GM23338 (cell line): ENCODE results near the gene FAM161B.

ENCODE experiments used
- EZH2 ChIP-seq: fragments of 200-600 bp; sonication (generic); IDR thresholded peaks from one replicate; pipeline ENCODE4 v1.8.0; 2017; ENCODE audit warnings: antibody characterized with exemption, mild to moderate bottlenecking, low read depth; ENCODE audit not compliant: unreplicated experiment
- EZH2phosphoT487 ChIP-seq: fragments of 200-600 bp; sonication (generic); IDR thresholded peaks from one replicate; pipeline ENCODE4 v1.8.1; 2018; ENCODE audit warnings: antibody characterized with exemption; ENCODE audit not compliant: unreplicated experiment
- NANOG ChIP-seq: IDR thresholded peaks from 2 replicates; pipeline ENCODE4 v1.6.1; 2016; ENCODE audit warnings: antibody characterized with exemption, borderline replicate concordance
- TF ChIP-seq, protein P1 (sequence below), 2 experiments: fragments of 200-600 bp in 1 of 2; sonication (generic) in 1 of 2; conservative IDR thresholded peaks; 2 replicates each; pipeline versions ENCODE4 v1.5.1 to v1.6.1; 2016 to 2017; ENCODE audit warnings: antibody characterized with exemption in 2 of 2, low read depth in 2 of 2, mild to moderate bottlenecking in 2 of 2, moderate library complexity in 1 of 2
- TF ChIP-seq, protein P2 (sequence below): IDR thresholded peaks from one replicate; pipeline ENCODE4 v1.6.1; 2018; ENCODE audit warnings: antibody characterized with exemption; ENCODE audit not compliant: unreplicated experiment

DNA sequence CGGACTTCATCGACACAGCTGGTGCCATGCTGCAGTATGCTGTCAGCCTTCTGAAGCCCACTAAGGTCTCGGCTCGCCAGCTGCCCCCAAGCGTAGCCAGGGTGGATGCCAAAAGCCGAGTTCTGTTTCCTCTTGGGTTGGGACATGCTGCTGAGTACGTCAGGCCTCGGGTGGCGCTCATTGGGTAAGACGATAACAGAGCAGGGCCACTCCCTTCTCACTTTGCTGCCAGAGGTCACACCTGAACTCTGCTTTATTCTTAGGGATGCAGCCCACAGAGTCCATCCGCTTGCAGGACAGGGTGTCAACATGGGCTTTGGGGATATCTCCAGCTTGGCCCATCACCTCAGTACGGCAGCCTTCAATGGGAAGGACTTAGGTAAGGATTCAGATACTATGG lies 11.3 kb upstream of the FAM161B start:
- TF ChIP-seq, protein P1, sequence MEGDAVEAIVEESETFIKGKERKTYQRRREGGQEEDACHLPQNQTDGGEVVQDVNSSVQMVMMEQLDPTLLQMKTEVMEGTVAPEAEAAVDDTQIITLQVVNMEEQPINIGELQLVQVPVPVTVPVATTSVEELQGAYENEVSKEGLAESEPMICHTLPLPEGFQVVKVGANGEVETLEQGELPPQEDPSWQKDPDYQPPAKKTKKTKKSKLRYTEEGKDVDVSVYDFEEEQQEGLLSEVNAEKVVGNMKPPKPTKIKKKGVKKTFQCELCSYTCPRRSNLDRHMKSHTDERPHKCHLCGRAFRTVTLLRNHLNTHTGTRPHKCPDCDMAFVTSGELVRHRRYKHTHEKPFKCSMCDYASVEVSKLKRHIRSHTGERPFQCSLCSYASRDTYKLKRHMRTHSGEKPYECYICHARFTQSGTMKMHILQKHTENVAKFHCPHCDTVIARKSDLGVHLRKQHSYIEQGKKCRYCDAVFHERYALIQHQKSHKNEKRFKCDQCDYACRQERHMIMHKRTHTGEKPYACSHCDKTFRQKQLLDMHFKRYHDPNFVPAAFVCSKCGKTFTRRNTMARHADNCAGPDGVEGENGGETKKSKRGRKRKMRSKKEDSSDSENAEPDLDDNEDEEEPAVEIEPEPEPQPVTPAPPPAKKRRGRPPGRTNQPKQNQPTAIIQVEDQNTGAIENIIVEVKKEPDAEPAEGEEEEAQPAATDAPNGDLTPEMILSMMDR (conservative IDR thresholded peaks at IDR 0.05; ENCODE audit: low read depth in 2 of 2): no peak
- no peak for TF ChIP-seq EZH2
- TF ChIP-seq EZH2phosphoT487: no peak
- TF ChIP-seq, protein P2, sequence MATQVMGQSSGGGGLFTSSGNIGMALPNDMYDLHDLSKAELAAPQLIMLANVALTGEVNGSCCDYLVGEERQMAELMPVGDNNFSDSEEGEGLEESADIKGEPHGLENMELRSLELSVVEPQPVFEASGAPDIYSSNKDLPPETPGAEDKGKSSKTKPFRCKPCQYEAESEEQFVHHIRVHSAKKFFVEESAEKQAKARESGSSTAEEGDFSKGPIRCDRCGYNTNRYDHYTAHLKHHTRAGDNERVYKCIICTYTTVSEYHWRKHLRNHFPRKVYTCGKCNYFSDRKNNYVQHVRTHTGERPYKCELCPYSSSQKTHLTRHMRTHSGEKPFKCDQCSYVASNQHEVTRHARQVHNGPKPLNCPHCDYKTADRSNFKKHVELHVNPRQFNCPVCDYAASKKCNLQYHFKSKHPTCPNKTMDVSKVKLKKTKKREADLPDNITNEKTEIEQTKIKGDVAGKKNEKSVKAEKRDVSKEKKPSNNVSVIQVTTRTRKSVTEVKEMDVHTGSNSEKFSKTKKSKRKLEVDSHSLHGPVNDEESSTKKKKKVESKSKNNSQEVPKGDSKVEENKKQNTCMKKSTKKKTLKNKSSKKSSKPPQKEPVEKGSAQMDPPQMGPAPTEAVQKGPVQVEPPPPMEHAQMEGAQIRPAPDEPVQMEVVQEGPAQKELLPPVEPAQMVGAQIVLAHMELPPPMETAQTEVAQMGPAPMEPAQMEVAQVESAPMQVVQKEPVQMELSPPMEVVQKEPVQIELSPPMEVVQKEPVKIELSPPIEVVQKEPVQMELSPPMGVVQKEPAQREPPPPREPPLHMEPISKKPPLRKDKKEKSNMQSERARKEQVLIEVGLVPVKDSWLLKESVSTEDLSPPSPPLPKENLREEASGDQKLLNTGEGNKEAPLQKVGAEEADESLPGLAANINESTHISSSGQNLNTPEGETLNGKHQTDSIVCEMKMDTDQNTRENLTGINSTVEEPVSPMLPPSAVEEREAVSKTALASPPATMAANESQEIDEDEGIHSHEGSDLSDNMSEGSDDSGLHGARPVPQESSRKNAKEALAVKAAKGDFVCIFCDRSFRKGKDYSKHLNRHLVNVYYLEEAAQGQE: no peak
- no peak for TF ChIP-seq NANOG
